COR-L47 (cell line): ENCODE results near the gene OR51B5.
A peak's percentile ranks its signal among the peaks of the same experiment; 100 is the strongest.
"Not testable (repeated sequence)": the region's sequence is repeated elsewhere in the genome, so short reads cannot be mapped to it uniquely, and the experiment has no call there.

Experiments
- DNase-seq: peaks from one replicate; lab custom pipeline; 2025; lab: John Stamatoyannopoulos, UW

Gene OR51B5, protein sequence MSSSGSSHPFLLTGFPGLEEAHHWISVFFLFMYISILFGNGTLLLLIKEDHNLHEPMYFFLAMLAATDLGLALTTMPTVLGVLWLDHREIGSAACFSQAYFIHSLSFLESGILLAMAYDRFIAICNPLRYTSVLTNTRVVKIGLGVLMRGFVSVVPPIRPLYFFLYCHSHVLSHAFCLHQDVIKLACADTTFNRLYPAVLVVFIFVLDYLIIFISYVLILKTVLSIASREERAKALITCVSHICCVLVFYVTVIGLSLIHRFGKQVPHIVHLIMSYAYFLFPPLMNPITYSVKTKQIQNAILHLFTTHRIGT

DNA sequence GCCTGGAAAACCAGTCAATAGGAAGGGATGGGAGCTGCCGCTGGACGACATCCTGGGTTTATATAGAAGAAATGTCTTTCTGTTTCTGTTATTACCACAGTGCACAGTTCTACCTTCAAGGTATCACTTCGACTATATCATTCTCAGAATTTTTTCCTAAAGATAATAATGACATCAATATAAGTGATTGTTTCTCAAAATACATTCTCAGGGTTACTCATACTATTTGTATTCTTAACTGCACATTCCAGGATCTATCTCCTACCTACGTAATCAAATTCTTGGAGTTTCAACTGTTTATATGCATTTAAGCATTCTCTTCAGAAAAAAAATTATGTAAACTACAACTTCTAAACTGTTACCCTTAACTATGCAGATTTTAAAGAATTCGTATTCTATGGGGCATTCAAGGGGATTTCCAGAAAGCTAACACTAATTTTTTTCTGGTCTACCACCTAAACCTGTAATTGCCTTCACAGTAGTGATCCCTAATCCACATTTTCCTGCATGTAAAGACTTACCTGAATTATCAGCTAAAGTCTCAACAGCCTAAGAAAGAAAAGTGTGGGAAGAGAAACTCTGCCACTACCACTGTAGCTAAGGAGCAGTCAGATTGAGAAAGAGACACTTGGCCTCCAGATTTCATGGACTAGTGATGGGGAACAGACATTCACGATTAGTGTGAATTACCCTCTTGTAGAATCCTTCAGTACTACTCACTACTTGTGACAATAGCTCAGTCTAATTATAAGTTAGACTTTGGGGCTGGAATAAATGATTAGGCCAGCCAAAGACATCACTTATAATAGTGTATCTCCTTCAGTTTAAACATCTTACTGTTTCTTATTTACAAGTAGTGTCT, at the start of gene OR51B5:
Gene OR51B5 (minus strand): TSS at position 51 of the 862 bp plus-strand sequence. CDS start 0 bp downstream, at position 51.
- DNase-seq, result no peak

DNA sequence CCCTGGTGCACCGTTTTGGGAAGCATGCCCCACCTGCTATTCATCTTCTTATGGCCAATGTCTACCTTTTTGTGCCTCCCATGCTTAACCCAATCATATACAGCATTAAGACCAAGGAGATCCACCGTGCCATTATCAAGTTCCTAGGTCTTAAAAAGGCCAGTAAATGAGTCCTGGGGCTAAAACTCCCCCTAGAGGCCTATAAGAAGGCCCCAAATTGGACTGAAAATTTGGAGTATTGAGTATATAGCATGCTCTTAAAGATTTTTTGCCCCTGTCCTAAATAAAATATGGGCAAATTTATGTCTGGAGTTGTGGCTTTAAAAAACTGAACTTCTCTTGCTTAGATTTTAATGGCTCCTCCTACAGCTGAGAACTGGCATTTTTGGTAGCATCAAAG, 46.9 kb upstream of the OR51B5 start:
- DNase-seq, result no peak

DNA sequence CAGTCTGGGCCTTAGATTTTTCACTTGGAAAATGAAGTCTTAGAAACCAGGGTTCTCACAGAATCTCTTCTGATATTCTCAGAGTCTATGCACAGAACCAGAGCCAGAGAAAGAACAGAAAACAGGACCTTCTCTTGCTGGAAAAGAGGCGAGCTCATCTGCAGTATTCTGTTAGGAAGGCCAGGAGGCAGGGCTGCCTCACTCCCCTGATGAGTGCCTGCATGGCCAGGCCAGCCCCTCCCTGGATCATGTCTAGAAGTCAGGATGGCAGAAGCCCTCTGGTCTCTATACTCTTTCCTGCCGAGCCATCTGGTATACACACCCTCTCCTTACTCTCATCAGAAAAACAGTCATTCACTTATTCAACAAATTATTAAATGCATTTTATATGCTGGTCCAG, 41.0 kb upstream of the OR51B5 start:
- DNase-seq, result no peak

DNA sequence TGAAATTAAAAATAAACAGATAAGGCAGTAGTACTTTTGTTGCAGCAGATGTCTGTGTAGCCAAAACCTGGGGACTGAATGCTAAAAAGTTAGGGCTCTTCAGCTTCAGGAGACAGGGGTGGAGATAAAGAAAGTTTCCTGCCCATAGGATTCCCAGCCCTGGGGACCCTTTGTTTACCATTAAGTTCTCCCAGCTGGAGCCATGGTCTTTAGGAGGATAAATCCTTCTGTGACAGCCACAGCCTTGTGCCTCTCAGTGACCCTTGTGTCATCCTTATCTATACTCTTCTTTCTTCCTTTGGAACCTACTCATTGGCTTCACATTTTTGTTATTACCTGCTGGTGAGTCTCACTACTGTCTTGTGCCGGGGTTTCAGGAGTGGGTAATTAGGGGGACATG, 40.3 kb upstream of the OR51B5 start, which contains the start of gene OR51M1:
Gene OR51M1 (plus strand): TSS at position 237 of the 400 bp plus-strand sequence. CDS start 5,587 bp downstream, outside the sequence.
- DNase-seq, result no peak

DNA sequence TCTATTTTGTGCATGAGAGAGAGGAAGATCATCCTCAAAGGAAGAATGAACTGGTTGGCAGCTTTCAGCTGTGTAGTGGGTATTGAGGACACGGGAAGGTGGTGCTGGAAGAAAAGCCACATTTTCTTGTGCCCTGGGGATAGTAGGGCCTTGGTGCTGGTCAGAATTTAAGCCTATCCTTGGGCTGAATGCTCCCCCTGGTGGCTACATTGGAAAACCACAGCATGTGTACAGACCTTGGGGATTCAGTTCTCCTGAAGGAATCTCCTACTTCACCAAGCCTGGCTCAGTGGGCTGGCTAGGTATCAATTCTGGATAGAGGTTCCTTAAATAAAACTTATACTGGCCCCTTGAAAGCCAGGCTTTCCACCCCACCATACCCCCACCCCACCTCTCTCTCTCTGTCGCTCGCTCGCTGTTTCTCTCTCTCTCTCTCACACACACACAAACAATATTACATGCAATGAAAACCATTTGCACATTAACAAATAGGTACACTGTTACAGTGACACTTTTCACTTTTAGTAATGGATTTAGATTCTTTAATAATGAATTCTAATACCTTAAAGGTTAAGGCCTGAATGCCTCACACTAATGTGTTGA, 37.5 kb upstream of the OR51B5 start:
- DNase-seq, result peak; percentile 20

DNA sequence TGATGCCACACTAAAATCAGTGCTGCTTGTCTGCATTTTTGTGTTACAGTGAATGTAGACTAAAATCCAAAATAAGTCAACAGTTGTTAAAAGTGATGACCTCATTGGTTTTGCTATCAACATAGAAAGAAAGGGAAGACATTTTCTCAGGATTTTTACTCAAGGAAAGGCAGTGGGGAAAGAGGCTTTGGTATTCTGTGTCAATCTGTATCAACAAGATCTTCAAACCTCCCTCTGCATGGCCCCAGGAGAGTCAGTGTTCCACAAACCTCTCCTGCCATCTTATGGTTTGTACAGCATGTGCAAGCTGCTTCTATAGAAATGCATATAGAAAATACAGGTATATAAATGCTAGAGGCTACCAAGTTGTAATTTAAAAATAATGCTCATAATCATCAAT, 26.5 kb upstream of the OR51B5 start:
- no peak for DNase-seq

DNA sequence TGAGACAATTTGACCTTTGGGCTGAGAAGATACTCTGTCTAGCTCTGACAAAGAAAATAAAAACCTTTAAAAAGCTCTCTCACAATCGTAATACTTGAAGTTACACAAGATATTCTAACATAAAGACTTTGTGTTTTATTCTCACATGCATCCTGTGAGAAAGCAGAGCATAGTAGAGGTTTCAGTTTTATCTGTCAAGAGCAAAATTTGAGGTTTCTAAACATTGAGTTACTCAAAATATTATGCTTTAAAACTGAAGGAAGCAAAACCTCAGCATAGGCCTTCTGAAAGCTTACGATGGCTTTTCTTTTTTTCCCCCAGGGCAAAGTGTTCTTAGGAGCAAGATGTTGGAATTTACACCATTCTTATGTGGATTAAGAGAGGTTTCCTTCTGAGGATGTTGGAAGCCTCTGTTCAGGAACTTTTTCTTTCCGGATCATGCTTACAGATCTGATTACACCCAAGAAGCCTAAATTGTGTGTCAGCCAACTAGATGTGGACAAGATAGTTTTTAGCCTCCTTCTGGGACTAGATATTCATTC, 25.2 kb upstream of the OR51B5 start:
- no peak for DNase-seq

DNA sequence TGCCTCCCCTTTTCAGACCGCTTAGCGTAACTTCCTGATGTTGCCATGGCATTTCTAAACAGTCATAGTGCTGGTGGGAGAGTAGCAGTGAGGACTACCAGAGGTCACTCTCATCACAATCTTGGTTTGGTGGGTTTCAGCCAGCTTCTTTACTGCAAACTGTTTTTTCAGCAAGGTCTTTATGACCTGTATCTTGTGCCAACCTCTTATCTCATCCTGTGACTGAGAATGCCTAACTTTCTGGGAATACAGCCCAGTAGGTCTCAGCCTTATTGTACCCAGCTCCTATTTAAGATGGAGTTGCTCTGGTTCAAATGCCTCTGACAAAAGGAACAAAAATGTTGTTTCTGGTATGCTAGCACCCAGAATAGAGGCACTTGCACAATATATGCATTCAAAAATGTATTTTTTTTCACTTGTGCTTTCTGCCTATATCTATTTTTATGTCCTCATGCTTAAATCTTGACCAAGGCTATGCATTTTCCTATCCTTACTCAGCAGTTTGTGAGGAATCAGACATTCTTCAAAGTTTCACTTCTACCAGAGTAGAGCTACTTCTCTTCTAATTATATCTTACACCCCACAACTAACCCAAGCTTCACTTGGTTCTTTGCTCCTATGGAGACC, 24.2 kb upstream of the OR51B5 start:
- DNase-seq, result no peak

DNA sequence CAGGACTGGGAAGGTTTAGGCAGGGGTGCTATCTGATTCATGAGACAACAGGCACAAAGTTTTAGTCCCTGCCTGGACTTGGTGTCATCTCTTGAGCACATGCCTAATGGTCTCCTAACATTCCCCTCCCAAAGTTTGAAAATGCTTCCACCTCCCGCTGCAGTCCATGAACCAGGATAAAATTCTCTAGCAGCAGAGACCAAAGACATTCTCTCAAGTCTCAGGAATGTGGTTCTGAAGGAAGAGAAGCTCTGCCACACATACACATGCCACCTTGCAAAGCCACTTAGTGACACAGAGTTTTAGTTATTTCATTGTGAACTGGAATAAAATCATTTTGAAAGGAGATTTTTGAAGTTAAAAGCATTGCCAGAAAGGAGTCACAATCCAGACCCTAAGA, 23.5 kb upstream of the OR51B5 start:
- DNase-seq, result no peak

DNA sequence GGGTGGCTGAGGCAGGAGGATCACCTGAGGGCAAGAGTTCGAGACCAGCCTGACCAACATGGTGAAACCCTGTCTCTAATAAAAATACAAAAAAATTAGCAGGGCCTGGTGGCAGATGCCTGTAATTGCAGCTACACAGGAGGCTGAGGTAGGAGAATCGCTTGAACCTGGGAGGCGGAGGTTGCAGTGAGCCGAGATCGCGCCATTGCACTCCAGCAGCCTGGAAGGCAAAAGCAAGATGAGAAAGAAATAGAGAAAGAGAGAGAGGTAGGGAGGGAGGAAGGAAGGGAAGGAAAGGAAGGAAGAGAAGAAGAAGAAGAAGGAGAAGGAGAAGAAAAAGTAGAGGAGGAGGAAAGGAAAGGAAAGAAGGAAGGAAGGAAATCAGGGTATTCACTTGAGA, 23.0 kb upstream of the OR51B5 start:
- not testable (repeated sequence) for DNase-seq

DNA sequence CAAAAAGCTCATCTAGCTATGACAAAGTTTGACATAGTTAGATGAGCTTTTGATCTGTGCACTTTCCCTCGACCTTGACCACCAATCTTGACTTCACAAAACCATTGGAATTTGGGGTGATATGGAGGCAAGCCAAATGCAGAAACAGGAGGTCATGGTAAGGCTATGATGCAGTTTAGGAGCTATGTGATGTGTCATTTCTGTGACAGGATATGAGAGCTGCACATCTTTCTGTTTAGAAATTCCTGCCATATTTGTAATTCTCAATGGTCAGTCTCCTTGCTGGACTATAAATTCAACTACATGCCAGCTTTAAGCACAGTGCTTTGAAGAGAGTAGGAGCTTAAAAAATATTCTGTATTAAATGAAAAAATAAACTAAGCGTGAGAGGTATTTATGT, 20.9 kb upstream of the OR51B5 start:
- DNase-seq, result no peak

DNA sequence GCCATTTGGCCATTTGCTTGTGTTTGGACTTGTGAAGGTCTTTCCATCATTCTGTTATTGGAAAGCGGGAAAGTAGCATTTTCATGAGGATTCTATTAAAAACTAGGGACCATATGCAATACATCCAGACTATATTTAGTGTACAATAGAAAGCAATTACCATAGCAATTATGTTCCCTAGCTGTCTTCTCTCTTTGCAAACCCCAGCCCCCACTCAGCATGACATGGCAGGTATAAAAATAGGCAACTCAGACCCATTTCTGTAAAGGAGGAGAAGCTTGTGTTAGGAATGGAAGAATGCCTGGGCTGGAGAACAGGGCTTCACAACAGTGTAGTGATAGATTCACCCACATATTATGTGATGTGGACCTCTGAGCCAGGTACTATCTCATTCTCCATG, 20.4 kb upstream of the OR51B5 start:
- no peak for DNase-seq

DNA sequence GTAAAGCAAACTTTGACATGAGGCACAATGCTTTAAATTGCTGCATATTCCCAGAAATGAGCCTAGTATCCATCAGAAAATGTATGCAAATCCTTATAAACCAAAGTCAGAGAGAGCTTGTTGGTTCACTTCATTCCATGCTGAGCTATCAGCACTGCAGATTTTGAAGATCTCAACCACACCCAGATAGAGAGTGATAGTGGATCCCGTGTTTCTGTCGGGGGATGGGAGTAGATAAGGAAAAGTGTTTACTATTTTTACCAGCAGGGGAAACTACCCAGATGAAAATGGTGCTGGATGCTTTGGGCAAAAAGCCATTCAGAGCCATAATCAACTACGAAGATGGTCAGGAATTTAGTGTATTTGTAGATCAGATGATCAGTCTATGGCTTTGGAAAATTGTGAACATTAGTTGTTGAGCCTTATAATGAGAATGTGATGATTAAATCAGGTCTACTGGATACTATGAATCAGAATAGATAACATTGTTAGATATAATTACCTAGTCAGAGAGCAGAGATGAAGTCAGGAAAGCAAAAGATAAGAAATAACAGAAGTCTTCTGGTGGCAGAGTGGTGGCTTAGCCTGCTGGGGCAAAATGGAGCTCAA, 18.8 kb upstream of the OR51B5 start:
- DNase-seq, result no peak

DNA sequence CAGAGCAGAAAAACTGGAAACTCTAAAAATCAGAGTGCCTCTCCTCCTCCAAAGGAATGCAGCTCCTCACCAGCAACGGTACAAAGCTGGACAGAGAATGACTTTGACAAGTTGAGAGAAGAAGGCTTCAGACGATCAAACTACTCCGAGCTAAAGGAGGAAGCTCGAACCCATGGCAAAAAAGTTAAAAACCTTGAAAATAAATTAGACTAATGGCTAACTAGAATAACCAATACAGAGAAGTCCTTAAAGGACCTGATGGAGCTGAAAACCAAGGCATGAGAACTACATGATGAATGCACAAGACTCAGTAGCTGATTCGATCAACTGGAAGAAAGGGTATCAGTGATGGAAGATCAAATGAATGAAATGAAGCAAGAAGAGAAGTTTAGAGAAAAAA, 12.7 kb upstream of the OR51B5 start:
- DNase-seq, result not testable (repeated sequence)

DNA sequence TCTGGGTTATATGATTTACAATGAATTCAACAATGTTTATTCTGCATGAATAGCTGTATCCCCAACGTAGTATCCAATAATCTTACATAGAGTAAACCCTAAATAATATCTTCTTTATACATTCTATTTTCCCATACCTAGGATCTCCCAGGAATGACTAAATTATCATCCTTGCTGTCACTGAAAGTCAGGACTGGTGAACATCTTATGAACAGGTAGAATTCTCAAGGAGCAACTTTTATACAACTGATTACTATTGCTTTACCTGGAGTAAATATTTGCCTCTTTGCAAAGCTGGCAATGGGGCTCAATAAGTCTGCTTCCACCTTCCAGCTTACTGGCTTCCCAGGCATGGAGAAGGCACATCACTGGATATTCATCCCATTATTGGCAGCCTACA, 7.9 kb upstream of the OR51B5 start, which contains the start of gene OR51B6:
Gene OR51B6 (plus strand): TSS at position 301 of the 400 bp plus-strand sequence. CDS start 0 bp downstream, at position 301.
- DNase-seq, result no peak

DNA sequence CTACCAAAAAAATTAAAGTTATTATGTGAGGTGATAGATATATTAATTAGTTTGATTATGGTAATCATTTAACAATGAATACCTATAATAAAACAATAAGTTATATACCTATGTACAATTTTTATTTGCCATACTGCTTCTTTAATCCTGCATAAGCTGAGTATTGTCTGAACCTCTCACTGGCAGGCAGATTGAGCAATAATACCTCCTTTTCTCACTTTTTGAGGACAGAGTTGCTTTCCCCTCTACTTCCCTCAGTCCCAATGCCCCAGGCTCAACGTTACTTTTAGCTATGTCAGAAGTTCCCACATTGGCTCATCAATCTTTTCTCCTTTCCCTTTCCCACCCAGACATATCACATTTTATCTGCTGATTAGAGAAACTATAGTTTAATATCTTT, 6.2 kb upstream of the OR51B5 start:
- no peak for DNase-seq

DNA sequence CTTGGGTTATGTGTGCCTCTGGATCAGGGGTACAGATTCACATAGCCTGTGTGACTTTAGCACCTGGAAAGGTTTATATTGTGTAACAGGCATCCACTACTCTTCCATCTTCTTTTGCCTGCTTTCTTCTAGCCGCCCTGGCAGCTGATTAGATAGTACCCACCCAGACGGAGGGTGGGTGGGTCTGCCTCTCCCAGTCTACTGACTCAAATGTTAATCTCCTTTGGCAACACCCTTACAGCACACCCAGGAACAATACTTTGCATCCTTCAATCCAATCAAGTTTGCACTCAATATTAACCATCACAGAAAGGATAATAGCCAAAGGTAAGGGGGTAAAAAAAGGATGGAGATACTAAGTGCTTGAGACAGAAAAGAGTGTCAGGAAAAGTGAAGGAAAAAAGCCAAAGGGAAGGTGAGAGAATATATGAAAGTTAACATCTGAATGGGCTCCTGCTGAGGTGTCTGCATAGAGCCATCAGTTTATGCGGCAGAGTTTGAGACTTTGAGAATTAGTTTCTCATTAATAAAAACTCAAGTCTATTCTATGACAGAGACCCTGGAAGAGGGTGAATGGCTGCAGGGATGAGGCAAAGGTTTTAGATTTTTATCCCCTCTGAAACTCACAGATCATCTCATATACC, 5.3 kb upstream of the OR51B5 start:
- no peak for DNase-seq

DNA sequence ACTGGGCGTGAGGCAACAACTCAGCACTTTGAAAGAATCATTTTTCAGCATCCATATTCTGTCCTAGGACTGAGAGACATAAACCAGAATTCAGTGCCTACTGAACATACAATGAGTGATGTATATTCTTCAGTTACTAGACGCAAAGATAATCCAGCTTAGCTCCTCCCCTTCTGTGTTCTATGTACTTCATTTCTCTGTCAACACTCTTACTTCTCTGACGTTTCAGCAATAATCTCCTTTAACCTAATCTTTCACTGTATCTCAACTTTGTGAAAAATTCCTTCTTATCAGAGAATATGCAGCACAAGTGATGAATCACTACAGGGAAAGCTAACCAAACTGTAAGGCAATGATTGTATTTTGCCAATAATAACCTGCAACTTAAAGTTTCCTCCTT, 2.5 kb upstream of the OR51B5 start:
- no peak for DNase-seq

DNA sequence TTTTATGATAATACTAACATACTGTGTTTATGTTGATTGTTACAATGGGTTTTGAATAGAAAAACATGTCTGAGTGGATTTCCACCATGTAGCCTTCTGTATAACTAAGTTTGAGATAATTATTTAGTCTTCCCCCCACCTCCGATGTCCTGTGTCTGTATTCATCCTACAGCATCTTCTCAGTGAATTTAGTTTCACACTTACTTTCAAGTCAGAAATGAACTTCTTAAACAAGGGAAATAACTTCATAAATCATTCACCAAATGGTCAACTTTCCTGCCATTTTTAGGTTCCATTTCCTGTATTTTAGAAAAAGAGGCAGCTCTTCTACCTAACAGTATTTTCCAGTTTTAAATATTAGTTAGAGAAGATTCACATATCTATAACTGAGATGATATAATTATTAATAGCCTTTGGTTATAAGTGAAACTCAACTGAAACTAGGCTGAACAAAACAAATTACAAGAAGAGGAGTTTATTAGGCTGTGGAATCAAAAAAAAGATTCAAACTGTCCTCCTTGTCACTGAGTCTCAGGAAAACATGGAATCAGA, 3.5 kb downstream of the OR51B5 start:
- no peak for DNase-seq

DNA sequence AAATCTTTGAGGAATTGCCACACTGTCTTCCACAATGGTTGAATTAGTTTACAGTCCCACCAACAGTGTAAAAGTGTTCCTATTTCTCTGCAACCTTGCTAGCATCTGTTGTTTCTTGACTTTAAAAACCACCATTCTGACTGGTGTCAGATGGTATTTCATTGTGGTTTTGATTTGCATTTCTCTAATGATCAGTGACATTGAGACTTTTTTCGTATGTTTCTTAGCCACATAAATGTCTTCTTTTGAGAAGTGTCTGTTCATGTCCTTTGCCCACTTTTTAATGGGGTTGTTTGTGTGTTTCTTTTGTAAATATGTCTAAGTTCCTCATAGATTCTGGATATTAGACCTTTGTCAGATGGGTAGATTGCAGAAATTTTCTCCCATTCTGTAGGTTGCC, 6.1 kb downstream of the OR51B5 start:
- not testable (repeated sequence) for DNase-seq

DNA sequence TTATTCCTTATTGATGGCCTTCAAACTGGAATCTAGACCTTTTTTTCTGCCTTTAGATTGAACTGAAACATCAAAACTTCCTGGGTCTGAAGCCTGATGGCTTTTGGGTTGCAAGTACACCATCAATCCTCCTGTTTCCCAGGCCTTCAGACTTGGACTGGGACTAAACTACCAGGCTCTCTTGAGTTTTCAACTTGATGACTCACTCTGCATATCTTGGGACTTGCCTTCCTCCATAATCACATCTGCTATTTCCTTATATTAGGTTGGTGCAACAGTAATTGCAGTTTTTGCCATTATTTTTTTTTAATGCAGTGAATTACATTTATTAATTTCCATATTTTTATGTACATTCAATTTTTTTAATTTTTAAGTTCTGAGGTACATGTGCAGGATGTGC, 7.0 kb downstream of the OR51B5 start:
- no peak for DNase-seq
